Measurements from ENCODE around the gene MMP13.

- no peak for TF ChIP-seq GATA3 (IDR thresholded peaks at IDR 0.05; ENCODE audit: low read depth, low read length)
- no peak for TF ChIP-seq GATA2 (IDR thresholded peaks at IDR 0.05; ENCODE audit: low read depth, low read length)
Measured at GRCh38 chr11:102929972-102930371, 25.6 kb downstream of the MMP13 start.

Measured in SH-SY5Y (cell line).